Stimulated activated effector memory CD8-positive, alpha-beta T cell treated with anti-CD3 and anti-CD28 coated beads, Interleukin-12 subunit alpha, Interleukin-12 subunit beta, amount 100 ng/mL, for 72 hours (primary cell): Measurements from ENCODE around the gene AKR1D1.
"Not testable (repeated sequence)": the region's sequence is repeated elsewhere in the genome, so short reads cannot be mapped to it uniquely, and the experiment has no call there.

Experiments used
- ATAC-seq: fragments of 150-1000 bp; cut with Tn5 transposase; 2 replicates; pipeline ENCODE4 v1.10.0; 2021
- DNase-seq, 2 donors: peaks; one replicate each; pipeline ENCODE4 v3.0.0; 2021 to 2022; ENCODE audit warnings: low spot score in 2 of 2
- H3K27ac Mint-ChIP-seq: one replicate; pipeline ENCODE4 v1.8.0; 2022; ENCODE audit warnings: mild to moderate bottlenecking, mixed read lengths
- H3K36me3 Mint-ChIP-seq: one replicate; pipeline ENCODE4 v1.8.0; 2022; ENCODE audit warnings: mild to moderate bottlenecking, mixed read lengths
- H3K4me1 Mint-ChIP-seq: one replicate; pipeline ENCODE4 v1.8.0; 2022; ENCODE audit warnings: mixed read lengths
- H3K4me3 Mint-ChIP-seq: one replicate; pipeline ENCODE4 v1.8.0; 2022; ENCODE audit warnings: mild to moderate bottlenecking, mixed read lengths
- H3K9me3 Mint-ChIP-seq: one replicate; pipeline ENCODE4 v1.8.0; 2022; ENCODE audit warnings: mixed read lengths

Gene AKR1D1

GRCh38 chr7:138063400-138063799, 12.9 kb upstream of the AKR1D1 start:
- H3K36me3 Mint-ChIP-seq, result no peaks in the 10 kb centered on the region
- ATAC-seq (no peak), DNase-seq (no peak)
- no peak overlapping the region for H3K4me3 Mint-ChIP-seq
- H3K27ac Mint-ChIP-seq, result no peak overlapping the region
- H3K9me3 Mint-ChIP-seq, result no peaks in the 10 kb centered on the region
- no peaks in the 10 kb centered on the region for H3K4me1 Mint-ChIP-seq

- H3K4me1 Mint-ChIP-seq, result no peaks in the 10 kb centered on the region
Measured at GRCh38 chr7:138064856-138065357, 11.4 kb upstream of the AKR1D1 start.

DNA sequence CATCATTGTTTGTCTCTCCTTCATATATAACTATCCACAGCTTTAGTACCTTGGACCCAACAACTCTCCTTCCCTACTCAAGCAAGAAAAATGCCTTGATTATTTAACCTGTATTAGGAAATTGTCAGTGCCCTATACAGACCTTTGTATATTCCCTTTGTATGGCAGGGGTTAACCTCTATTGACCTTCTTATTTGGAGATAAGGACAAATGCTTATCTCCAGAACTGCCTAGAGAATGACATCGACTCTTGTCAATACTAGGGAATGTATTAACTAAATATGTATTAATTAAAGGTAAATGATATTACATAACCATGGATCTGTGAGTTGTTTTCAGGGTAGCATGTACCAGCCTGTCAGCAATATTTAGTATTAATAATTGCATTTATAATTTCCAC, 10.4 kb upstream of the AKR1D1 start:
- no peaks in the 10 kb centered on the region for H3K9me3 Mint-ChIP-seq
- no peaks in the 10 kb centered on the region for H3K4me1 Mint-ChIP-seq
- H3K36me3 Mint-ChIP-seq, result no peaks in the 10 kb centered on the region
- no peak overlapping the region for H3K4me3 Mint-ChIP-seq
- no peak overlapping the region for H3K27ac Mint-ChIP-seq
- DNase-seq (no peak), ATAC-seq (no peak)

More at GRCh38 chr7:138064856-138065357, 11.4 kb upstream of the AKR1D1 start:
- H3K27ac Mint-ChIP-seq, result no peak overlapping the region
- DNase-seq (no peak), ATAC-seq (no peak)
- no peaks in the 10 kb centered on the region for H3K36me3 Mint-ChIP-seq
- H3K4me3 Mint-ChIP-seq, result no peak overlapping the region
- H3K9me3 Mint-ChIP-seq, result no peaks in the 10 kb centered on the region

DNA sequence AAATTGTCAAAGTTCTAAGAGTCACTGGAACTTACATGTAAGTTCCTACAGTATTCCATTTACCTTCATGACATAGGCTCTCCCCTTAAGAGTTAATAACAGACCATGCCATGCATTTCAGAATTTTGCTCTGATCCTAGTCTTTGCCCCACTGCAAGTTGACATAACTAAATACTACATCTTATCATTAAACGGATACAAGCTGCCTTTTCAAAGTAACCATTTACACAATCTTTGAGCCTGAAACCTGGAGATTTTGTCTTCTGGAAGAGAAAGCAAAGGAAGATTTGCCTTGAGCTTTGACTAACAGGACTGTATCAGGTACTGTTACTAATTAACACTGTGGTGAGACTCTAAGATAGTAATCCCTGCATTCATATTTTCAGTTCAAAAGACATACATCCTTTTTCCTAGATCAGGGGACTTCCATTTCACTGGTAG, 9.3 kb upstream of the AKR1D1 start:
- no peak overlapping the region for H3K27ac Mint-ChIP-seq
- ATAC-seq (no peak), DNase-seq (no peak)
- no peaks in the 10 kb centered on the region for H3K9me3 Mint-ChIP-seq
- no peaks in the 10 kb centered on the region for H3K36me3 Mint-ChIP-seq
- no peak overlapping the region for H3K4me3 Mint-ChIP-seq
- no peaks in the 10 kb centered on the region for H3K4me1 Mint-ChIP-seq

DNA sequence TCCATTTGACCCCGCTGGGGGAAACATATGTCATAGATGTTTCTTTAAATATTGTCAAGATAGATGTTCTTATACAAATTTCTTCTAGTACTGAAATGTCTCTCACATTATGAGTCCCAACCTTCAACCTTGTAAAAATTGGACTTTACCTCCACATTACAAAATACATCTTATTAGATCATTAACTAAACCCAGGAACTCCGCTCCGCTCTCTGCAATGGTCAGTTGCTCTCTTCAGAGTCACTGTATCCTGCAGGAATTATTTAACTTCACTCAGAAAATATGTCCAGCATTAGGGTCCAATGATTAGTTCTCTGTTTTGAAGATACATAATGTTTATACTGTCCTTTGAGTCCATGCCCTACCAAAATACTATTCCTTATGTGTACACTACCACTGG, 8.5 kb upstream of the AKR1D1 start:
- DNase-seq (no peak), ATAC-seq (no peak)
- no peak overlapping the region for H3K4me3 Mint-ChIP-seq
- H3K27ac Mint-ChIP-seq, result no peak overlapping the region
- no peaks in the 10 kb centered on the region for H3K36me3 Mint-ChIP-seq
- H3K4me1 Mint-ChIP-seq, result no peaks in the 10 kb centered on the region
- H3K9me3 Mint-ChIP-seq, result no peaks in the 10 kb centered on the region

GRCh38 chr7:138070908-138071307, 5.4 kb upstream of the AKR1D1 start:
- DNase-seq (no peak), ATAC-seq (no peak)
- H3K4me1 Mint-ChIP-seq, result no peaks in the 10 kb centered on the region
- H3K36me3 Mint-ChIP-seq, result no peaks in the 10 kb centered on the region
- no peak overlapping the region for H3K4me3 Mint-ChIP-seq
- H3K9me3 Mint-ChIP-seq, result peaks cover 2% of the 10 kb centered on the region
- H3K27ac Mint-ChIP-seq, result no peak overlapping the region

- Mint-ChIP-seq H3K27ac (no peak overlapping the region), H3K4me1 (no peaks in the 10 kb centered on the region), H3K9me3 (peaks cover 2% of the 10 kb centered on the region), H3K4me3 (no peak overlapping the region), H3K36me3 (no peaks in the 10 kb centered on the region)
- DNase-seq (no peak), ATAC-seq (no peak)
Measured at GRCh38 chr7:138072726-138073125, 3.5 kb upstream of the AKR1D1 start.

DNA sequence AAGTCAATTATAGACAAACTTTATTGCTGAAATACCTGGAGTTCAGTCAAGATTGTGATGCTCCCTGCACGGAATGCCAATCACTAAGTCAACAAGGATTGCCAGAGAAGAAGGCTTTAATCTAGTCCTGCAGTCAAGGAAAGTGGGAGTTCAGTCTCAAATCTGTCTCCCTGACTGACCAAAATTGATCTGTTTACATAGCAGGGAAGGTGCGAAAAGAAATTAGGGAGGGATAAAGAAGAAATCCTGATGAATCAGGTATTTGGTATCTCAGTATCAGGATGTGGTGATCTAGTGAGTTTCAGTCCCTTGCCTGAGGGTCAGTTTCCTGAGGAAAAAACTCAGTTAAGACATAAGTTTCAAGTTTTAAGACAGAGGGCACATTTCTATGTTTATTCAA, 2.1 kb upstream of the AKR1D1 start:
- Mint-ChIP-seq H3K9me3 (peaks cover 2% of the 10 kb centered on the region), H3K4me1 (no peaks in the 10 kb centered on the region), H3K36me3 (no peaks in the 10 kb centered on the region), H3K27ac (no peak overlapping the region), H3K4me3 (no peak overlapping the region)
- DNase-seq (no peak), ATAC-seq (no peak)

GRCh38 chr7:138074540-138074939, 1.7 kb upstream of the AKR1D1 start:
- Mint-ChIP-seq H3K36me3 (no peaks in the 10 kb centered on the region), H3K4me3 (no peak overlapping the region), H3K4me1 (no peaks in the 10 kb centered on the region), H3K9me3 (peaks cover 2% of the 10 kb centered on the region), H3K27ac (no peak overlapping the region)
- no peak for DNase-seq
- ATAC-seq, result no peak

- no peak overlapping the region for H3K27ac Mint-ChIP-seq
- H3K4me3 Mint-ChIP-seq, result no peak overlapping the region
- no peaks in the 10 kb centered on the region for H3K4me1 Mint-ChIP-seq
- peaks cover 2% of the 10 kb centered on the region for H3K9me3 Mint-ChIP-seq
- ATAC-seq, result no peak
- DNase-seq, result no peak
- H3K36me3 Mint-ChIP-seq, result no peaks in the 10 kb centered on the region
Measured at GRCh38 chr7:138075350-138075749, 909 bp upstream of the AKR1D1 start.

DNA sequence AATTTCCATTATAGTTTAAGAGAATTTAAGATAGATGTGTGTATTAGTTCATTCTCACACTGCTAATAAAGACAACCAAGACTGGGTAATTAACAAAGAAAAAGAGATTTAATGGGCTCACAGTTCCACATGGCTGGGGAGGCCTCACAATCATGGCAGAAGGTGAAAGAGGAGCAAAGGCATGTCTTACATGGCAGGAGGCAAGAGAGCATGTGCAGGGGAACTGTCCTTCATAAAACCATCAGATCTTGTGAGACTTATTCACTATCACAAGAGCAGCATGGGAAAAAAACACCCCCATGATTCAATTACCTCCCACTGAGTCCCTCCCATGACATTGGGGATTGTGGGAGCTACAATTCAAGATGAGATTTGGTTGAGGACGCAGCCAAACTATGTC, 473 bp upstream of the AKR1D1 start:
- not testable (repeated sequence) for H3K9me3 Mint-ChIP-seq, ATAC-seq, H3K4me3 Mint-ChIP-seq, H3K27ac Mint-ChIP-seq, DNase-seq, H3K36me3 Mint-ChIP-seq, H3K4me1 Mint-ChIP-seq

- no peak overlapping the region for H3K27ac Mint-ChIP-seq
Measured at GRCh38 chr7:138077809-138078208, 1.6 kb downstream of the AKR1D1 start.

DNA sequence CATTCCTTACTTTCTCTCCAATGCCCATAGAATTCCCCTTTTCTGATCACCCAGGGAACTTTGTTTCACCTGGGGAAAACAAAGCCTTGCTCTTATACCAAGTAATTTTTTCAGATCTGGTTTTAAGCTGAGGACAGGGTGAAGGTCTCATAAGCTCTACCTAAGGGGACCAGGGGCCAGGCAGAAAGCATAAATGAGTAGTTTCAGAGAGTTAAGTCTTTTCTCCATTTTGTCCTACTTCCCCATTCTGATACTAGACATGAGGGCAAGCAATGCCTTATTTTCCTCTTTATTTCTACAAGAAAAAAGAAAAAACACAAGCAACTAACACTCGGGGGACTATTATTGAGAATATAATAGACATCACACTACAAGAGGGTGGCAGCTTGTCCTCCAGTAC, 2.9 kb downstream of the AKR1D1 start:
- Mint-ChIP-seq H3K27ac (no peak overlapping the region), H3K36me3 (no peaks in the 10 kb centered on the region), H3K4me3 (no peak overlapping the region), H3K9me3 (peaks cover 2% of the 10 kb centered on the region), H3K4me1 (no peaks in the 10 kb centered on the region)
- ATAC-seq (no peak), DNase-seq (no peak)

More at GRCh38 chr7:138077809-138078208, 1.6 kb downstream of the AKR1D1 start:
- no peak overlapping the region for H3K4me3 Mint-ChIP-seq
- DNase-seq (no peak), ATAC-seq (no peak)
- peaks cover 2% of the 10 kb centered on the region for H3K9me3 Mint-ChIP-seq
- H3K4me1 Mint-ChIP-seq, result no peaks in the 10 kb centered on the region
- no peaks in the 10 kb centered on the region for H3K36me3 Mint-ChIP-seq

- Mint-ChIP-seq H3K4me1 (no peaks in the 10 kb centered on the region), H3K36me3 (no peaks in the 10 kb centered on the region), H3K4me3 (no peak overlapping the region), H3K9me3 (no peaks in the 10 kb centered on the region), H3K27ac (no peak overlapping the region)
- DNase-seq (no peak), ATAC-seq (no peak)
Measured at GRCh38 chr7:138081868-138082267, 5.6 kb downstream of the AKR1D1 start.

- no peaks in the 10 kb centered on the region for H3K4me1 Mint-ChIP-seq
- DNase-seq, result no peak
- no peaks in the 10 kb centered on the region for H3K9me3 Mint-ChIP-seq
- H3K36me3 Mint-ChIP-seq, result no peaks in the 10 kb centered on the region
- no peak overlapping the region for H3K27ac Mint-ChIP-seq
- ATAC-seq, result no peak
- H3K4me3 Mint-ChIP-seq, result no peak overlapping the region
Measured at GRCh38 chr7:138083859-138084258, 7.6 kb downstream of the AKR1D1 start.

DNA sequence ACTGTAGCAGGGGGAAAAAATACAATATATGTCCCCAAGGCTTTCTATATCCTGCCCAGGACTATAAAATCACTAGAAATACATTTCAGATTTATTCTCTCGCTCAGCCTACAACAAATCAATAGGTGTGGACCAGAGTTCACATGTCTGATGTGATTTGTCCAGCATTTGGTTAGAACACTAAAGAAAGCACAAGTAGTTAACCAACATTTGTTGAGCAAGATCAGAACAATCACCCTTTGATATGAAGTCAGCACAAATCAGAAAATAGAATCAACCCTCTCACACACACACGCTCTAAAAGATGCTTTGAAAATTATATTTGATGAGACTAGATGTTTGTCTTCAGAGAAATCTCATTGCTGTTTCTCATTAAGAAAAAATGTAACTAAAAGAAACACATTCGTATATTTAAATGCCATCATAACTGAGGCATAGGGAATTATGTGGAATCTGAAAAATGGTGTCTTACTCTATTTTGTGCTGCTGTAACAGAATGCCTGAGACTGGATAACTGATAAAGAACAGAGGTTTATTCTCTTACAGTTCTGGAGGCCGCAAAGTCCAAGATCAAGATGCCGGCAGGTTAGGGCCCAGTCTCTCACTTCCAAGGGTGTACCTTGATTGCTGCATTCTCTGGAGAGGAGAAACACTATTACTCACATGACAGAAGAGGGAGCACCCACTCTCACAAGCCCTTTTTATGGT, 10.5 kb downstream of the AKR1D1 start:
- DNase-seq, result no peak
- no peak for ATAC-seq
- Mint-ChIP-seq H3K36me3 (no peaks in the 10 kb centered on the region), H3K9me3 (no peaks in the 10 kb centered on the region), H3K4me1 (no peaks in the 10 kb centered on the region), H3K27ac (no peak overlapping the region), H3K4me3 (no peak overlapping the region)
